ENCODE results near the gene RHOT2. TPM values are rescaled to one million over a fixed set of nuclear protein-coding genes. Genes with fewer than 3 reads are reported as not detected.
A peak's percentile ranks its signal among the peaks of the same experiment; 100 is the strongest.

The RHOT2 gene
- total RNA-seq: 156 and 158 TPM in 2 replicates

- peaks cover 8% of the 10 kb centered on the region for H3K36me3 Mint-ChIP-seq (ENCODE audit: low read depth)
- H3K27ac Mint-ChIP-seq: peak within 1 kb of the TSS; percentile 80
- no peaks in the 10 kb centered on the region for H3K9me3 Mint-ChIP-seq
- H3K4me1 Mint-ChIP-seq (ENCODE audit: low read depth): peaks cover 4% of the 10 kb centered on the region
- H3K27me3 Mint-ChIP-seq (ENCODE audit: low read depth): no peaks in the 10 kb centered on the region
- H3K4me3 Mint-ChIP-seq (ENCODE audit: low read depth): peak within 1 kb of the TSS; percentile 79
- intact Hi-C loops (cut with micrococcal nuclease): no loop called here
- DNase-seq (ENCODE audit: low spot score): peak; percentile 93
These were observed at the start of gene RHOT2 for GRCh38 chr16:667780-668518. TSS of gene RHOT2 (plus strand) at chr16:668132. CDS start at chr16:668200, 68 bp downstream.

GRCh38 chr16:619476-620100, 48.3 kb upstream of the RHOT2 start:
- no peaks in the 10 kb centered on the region for H3K27me3 Mint-ChIP-seq (ENCODE audit: low read depth)
- no peak for DNase-seq (ENCODE audit: low spot score)
- no peak overlapping the region for H3K27ac Mint-ChIP-seq
- no peaks in the 10 kb centered on the region for H3K36me3 Mint-ChIP-seq (ENCODE audit: low read depth)
- intact Hi-C loops (cut with micrococcal nuclease): no loop called here
- no peak overlapping the region for H3K4me3 Mint-ChIP-seq (ENCODE audit: low read depth)
- H3K4me1 Mint-ChIP-seq (ENCODE audit: low read depth): no peaks in the 10 kb centered on the region
- no peaks in the 10 kb centered on the region for H3K9me3 Mint-ChIP-seq

GRCh38 chr16:620700-621525, 47.0 kb upstream of the RHOT2 start:
- intact Hi-C loops (cut with micrococcal nuclease): no loop called here
- Mint-ChIP-seq H3K36me3 (ENCODE audit: low read depth) (no peaks in the 10 kb centered on the region), H3K4me3 (ENCODE audit: low read depth) (no peak overlapping the region), H3K9me3 (no peaks in the 10 kb centered on the region), H3K27ac (no peak overlapping the region), H3K27me3 (ENCODE audit: low read depth) (no peaks in the 10 kb centered on the region), H3K4me1 (ENCODE audit: low read depth) (no peaks in the 10 kb centered on the region)
- DNase-seq (ENCODE audit: low spot score): no peak

- Mint-ChIP-seq H3K36me3 (ENCODE audit: low read depth) (no peaks in the 10 kb centered on the region), H3K4me1 (ENCODE audit: low read depth) (no peaks in the 10 kb centered on the region), H3K4me3 (ENCODE audit: low read depth) (no peak overlapping the region), H3K9me3 (no peaks in the 10 kb centered on the region), H3K27me3 (ENCODE audit: low read depth) (no peaks in the 10 kb centered on the region), H3K27ac (no peak overlapping the region)
- intact Hi-C loops (cut with micrococcal nuclease): no loop called here
- no peak for DNase-seq (ENCODE audit: low spot score)
These were observed 46.3 kb upstream of the RHOT2 start for GRCh38 chr16:621526-622105.

- no peak overlapping the region for H3K27ac Mint-ChIP-seq
- intact Hi-C loops (cut with micrococcal nuclease): no loop called here
These were observed 45.0 kb upstream of the RHOT2 start for GRCh38 chr16:622920-623280.

GRCh38 chr16:624526-625070, 43.3 kb upstream of the RHOT2 start:
- no peak for DNase-seq (ENCODE audit: low spot score)
- Mint-ChIP-seq H3K27me3 (ENCODE audit: low read depth) (no peaks in the 10 kb centered on the region), H3K27ac (no peak overlapping the region), H3K4me1 (ENCODE audit: low read depth) (no peaks in the 10 kb centered on the region), H3K9me3 (no peaks in the 10 kb centered on the region), H3K36me3 (ENCODE audit: low read depth) (no peaks in the 10 kb centered on the region), H3K4me3 (ENCODE audit: low read depth) (no peak overlapping the region)
- intact Hi-C loops (cut with micrococcal nuclease): no loop called here

More at GRCh38 chr16:622920-623280, 45.0 kb upstream of the RHOT2 start:
- no peak for DNase-seq (ENCODE audit: low spot score)
- Mint-ChIP-seq H3K9me3 (no peaks in the 10 kb centered on the region), H3K4me3 (ENCODE audit: low read depth) (no peak overlapping the region), H3K36me3 (ENCODE audit: low read depth) (no peaks in the 10 kb centered on the region), H3K4me1 (ENCODE audit: low read depth) (no peaks in the 10 kb centered on the region), H3K27me3 (ENCODE audit: low read depth) (no peaks in the 10 kb centered on the region)

GRCh38 chr16:625117-625976, 42.6 kb upstream of the RHOT2 start:
- H3K27me3 Mint-ChIP-seq (ENCODE audit: low read depth): no peaks in the 10 kb centered on the region
- no peak overlapping the region for H3K4me3 Mint-ChIP-seq (ENCODE audit: low read depth)
- intact Hi-C loops (cut with micrococcal nuclease): no loop called here
- no peak for DNase-seq (ENCODE audit: low spot score)
- H3K27ac Mint-ChIP-seq: no peak overlapping the region
- H3K9me3 Mint-ChIP-seq: no peaks in the 10 kb centered on the region
- H3K36me3 Mint-ChIP-seq (ENCODE audit: low read depth): no peaks in the 10 kb centered on the region
- H3K4me1 Mint-ChIP-seq (ENCODE audit: low read depth): no peaks in the 10 kb centered on the region

- no peaks in the 10 kb centered on the region for H3K9me3 Mint-ChIP-seq
- no peak for DNase-seq (ENCODE audit: low spot score)
- no peaks in the 10 kb centered on the region for H3K36me3 Mint-ChIP-seq (ENCODE audit: low read depth)
- no peaks in the 10 kb centered on the region for H3K27me3 Mint-ChIP-seq (ENCODE audit: low read depth)
- intact Hi-C loops (cut with micrococcal nuclease): no loop called here
- no peak overlapping the region for H3K4me3 Mint-ChIP-seq (ENCODE audit: low read depth)
- no peak overlapping the region for H3K27ac Mint-ChIP-seq
- H3K4me1 Mint-ChIP-seq (ENCODE audit: low read depth): no peaks in the 10 kb centered on the region
These were observed 41.8 kb upstream of the RHOT2 start for GRCh38 chr16:625977-626765.

GRCh38 chr16:626787-627453, 41.0 kb upstream of the RHOT2 start:
- no peaks in the 10 kb centered on the region for H3K9me3 Mint-ChIP-seq
- H3K4me1 Mint-ChIP-seq (ENCODE audit: low read depth): no peaks in the 10 kb centered on the region
- H3K36me3 Mint-ChIP-seq (ENCODE audit: low read depth): no peaks in the 10 kb centered on the region
- intact Hi-C loops (cut with micrococcal nuclease): no loop called here
- no peak overlapping the region for H3K4me3 Mint-ChIP-seq (ENCODE audit: low read depth)
- no peak overlapping the region for H3K27ac Mint-ChIP-seq
- DNase-seq (ENCODE audit: low spot score): no peak
- no peaks in the 10 kb centered on the region for H3K27me3 Mint-ChIP-seq (ENCODE audit: low read depth)

GRCh38 chr16:627454-628239, 40.3 kb upstream of the RHOT2 start:
- no peak overlapping the region for H3K27ac Mint-ChIP-seq
- H3K27me3 Mint-ChIP-seq (ENCODE audit: low read depth): no peaks in the 10 kb centered on the region
- intact Hi-C loops (cut with micrococcal nuclease): no loop called here
- H3K4me1 Mint-ChIP-seq (ENCODE audit: low read depth): no peaks in the 10 kb centered on the region
- H3K9me3 Mint-ChIP-seq: no peaks in the 10 kb centered on the region
- no peak for DNase-seq (ENCODE audit: low spot score)
- no peaks in the 10 kb centered on the region for H3K36me3 Mint-ChIP-seq (ENCODE audit: low read depth)
- H3K4me3 Mint-ChIP-seq (ENCODE audit: low read depth): no peak overlapping the region

Data from activated T-helper 2 cell treated with anti-CD3 and anti-CD28 coated beads, Interferon-gamma antibody, Interleukin-2, Interleukin-4, amounts not matched to agents 10 μg/mL and 5 μg/mL and 100 μg/mL, durations not matched to agents 14 hours and 24 hours and 36 hours (primary cell).